ENCODE results near the gene CMPK1.

Gene CMPK1

DNA sequence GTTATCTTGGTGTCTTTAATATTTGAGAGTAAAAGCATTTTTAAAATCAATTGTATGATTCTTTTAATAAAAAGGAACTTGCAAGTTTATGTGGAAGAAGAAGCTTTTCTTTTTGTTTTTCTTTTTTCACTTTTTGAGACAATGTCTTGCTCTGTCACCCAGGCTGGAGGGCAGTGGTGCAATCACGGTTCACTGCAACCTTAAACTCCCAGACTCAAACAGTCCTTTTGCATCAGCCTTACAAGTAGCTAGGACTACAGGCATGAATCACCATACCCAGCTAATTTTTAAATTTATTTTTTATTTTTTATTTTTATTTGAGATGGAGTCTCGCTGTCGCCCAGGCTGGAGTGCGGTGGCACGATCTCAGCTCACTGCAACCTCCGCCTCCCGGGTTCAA is 34.1 kb downstream of the CMPK1 start:
- Histone ChIP-seq H3K9me3 (no peaks in the 10 kb centered on the region), H3K27ac (no peak overlapping the region), H3K36me3 (peaks cover 56% of the 10 kb centered on the region), H3K4me3 (no peak overlapping the region), H3K4me2 (no peak overlapping the region), H3K27me3 (no peaks in the 10 kb centered on the region), H3K4me1 (no peaks in the 10 kb centered on the region), H3K9ac (no peak overlapping the region), H4K20me1 (peaks cover 62% of the 10 kb centered on the region)
- TF ChIP-seq Cebpa-rat (IDR thresholded peaks at IDR 0.05): no peak

DNA sequence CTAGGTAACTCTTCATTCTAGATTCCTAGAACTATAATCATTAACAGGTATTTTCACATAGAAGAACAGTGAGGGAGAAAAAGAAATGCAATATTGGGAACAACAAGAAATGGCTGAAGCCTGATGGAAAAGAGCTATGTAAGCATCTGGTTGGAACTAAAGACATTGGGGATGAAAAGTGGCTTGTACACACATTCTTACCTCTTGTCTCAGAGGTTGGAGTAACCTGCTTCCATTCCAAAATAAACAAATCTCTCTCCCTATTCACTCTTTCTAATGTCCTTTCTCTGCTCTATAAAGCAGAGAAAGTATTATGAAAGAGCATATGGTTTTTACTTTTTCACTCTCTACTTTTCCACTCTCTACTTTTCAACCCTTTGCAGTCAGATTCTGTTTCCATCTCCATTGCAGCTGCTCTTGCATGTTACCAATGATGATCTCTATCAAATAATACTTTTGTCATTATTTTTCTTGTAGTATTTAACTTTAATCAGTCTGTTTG is 37.5 kb downstream of the CMPK1 start:
- Histone ChIP-seq H3K9ac (no peak overlapping the region), H4K20me1 (peaks cover 28% of the 10 kb centered on the region), H3K36me3 (peaks cover 73% of the 10 kb centered on the region), H3K9me3 (no peaks in the 10 kb centered on the region), H3K4me3 (no peak overlapping the region), H3K27me3 (no peaks in the 10 kb centered on the region), H3K4me2 (no peak overlapping the region), H3K27ac (no peak overlapping the region), H3K4me1 (no peaks in the 10 kb centered on the region)
- TF ChIP-seq Cebpa-rat (IDR thresholded peaks at IDR 0.05): no peak

DNA sequence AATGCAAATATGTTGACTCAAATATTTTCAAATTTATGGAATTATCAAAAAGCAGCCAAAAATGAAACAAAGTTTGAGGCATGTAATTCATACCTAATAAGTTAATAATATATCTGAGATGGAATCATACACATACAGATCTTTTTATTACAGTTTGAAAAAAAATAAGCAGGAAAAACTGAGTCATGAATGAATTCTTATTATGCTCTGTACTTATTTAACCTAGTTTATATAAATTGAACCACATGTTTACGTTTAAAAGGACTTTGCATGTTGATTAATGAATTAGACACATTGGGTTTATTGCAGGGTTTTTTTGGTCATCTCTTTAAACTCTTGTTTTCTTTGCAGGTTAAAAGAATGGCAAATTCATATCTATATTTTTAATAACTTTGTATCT is 40.9 kb downstream of the CMPK1 start:
- Histone ChIP-seq H3K4me1 (peaks cover 7% of the 10 kb centered on the region; the same call in 1 of the 2 replicates), H3K27ac (no peak overlapping the region), H3K27me3 (no peaks in the 10 kb centered on the region), H4K20me1 (0 out of 2 replicates have a peak, but pooled peaks cover 5% of the 10 kb centered on the region), H3K36me3 (peaks cover 87% of the 10 kb centered on the region), H3K4me2 (no peak overlapping the region), H3K9me3 (no peaks in the 10 kb centered on the region), H3K9ac (no peak overlapping the region), H3K4me3 (no peak overlapping the region)
- TF ChIP-seq Cebpa-rat (IDR thresholded peaks at IDR 0.05): no peak

- Histone ChIP-seq H4K20me1 (0 out of 2 replicates have a peak, but pooled peaks cover 5% of the 10 kb centered on the region), H3K9me3 (no peaks in the 10 kb centered on the region), H3K27ac (no peak overlapping the region), H3K27me3 (no peaks in the 10 kb centered on the region), H3K4me1 (peaks cover 7% of the 10 kb centered on the region; the same call in 1 of the 2 replicates), H3K4me2 (no peak overlapping the region), H3K9ac (no peak overlapping the region), H3K36me3 (peaks cover 84% of the 10 kb centered on the region), H3K4me3 (no peak overlapping the region)
- no peak for TF ChIP-seq Cebpa-rat (IDR thresholded peaks at IDR 0.05)
These were observed 44.6 kb downstream of the CMPK1 start for GRCh38 chr1:47378147-47378546.

DNA sequence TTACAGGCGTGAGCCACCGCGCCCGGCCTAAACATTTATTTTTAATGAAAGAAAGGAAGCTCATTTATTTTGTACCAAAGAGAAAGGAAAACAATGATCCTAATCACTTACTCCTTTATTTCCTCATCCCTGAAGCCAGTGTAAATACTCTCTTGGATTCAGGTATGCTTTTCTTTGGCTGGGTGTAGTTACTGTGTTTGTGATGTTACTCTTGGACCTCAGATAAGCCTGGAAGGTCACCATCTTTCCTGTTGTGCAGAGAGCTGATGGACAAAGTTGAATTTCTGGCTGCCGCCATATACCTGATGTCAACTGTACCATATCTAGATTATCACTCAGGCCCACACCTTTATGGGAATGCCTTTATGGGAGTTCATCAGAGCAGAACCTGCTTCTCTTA is 47.1 kb downstream of the CMPK1 start:
- Histone ChIP-seq H3K4me2 (no peak overlapping the region), H3K36me3 (peaks cover 66% of the 10 kb centered on the region), H3K9me3 (no peaks in the 10 kb centered on the region), H3K9ac (no peak overlapping the region), H3K27me3 (no peaks in the 10 kb centered on the region), H3K4me3 (no peak overlapping the region), H4K20me1 (0 out of 2 replicates have a peak, but pooled peaks cover 5% of the 10 kb centered on the region), H3K27ac (no peak overlapping the region), H3K4me1 (peaks cover 7% of the 10 kb centered on the region; the same call in 1 of the 2 replicates)
- TF ChIP-seq Cebpa-rat (IDR thresholded peaks at IDR 0.05): no peak

DNA sequence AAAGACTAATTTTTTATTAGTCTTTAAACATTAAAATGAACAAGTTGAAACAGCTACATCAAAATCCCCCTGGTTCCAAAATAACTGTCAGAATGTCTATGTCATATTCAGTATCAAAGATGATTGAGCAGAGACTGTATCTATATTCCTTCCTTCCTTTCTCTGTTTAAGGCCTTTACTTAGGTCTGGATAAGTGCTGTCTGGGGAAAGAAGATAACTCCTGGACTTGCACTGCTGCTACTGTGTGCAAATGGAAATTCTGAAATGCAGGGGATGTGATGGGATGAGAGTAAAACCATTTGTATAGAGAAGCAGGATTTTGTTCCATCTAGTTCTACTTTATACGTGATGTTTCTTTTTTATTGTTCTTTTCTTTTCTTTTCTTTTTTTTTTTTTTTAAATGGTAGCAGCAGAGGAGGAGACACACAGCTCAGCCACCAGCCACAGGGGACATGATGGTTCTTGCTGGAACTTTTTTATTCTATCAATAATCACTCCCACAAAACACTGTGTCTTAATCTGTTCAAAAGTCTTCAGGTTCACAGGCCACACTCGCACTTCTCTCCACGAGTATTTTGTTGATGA is 48.9 kb downstream of the CMPK1 start:
- H3K36me3 ChIP-seq: peaks cover 52% of the 10 kb centered on the region
- peaks cover 7% of the 10 kb centered on the region; the same call in 1 of the 2 replicates for H3K4me1 ChIP-seq
- no peak overlapping the region for H3K4me3 ChIP-seq
- H4K20me1 ChIP-seq: 0 out of 2 replicates have a peak, but pooled peaks cover 5% of the 10 kb centered on the region
- no peak for TF ChIP-seq Cebpa-rat (IDR thresholded peaks at IDR 0.05)
- H3K9ac ChIP-seq: no peak overlapping the region
- H3K27ac ChIP-seq: no peak overlapping the region
- H3K9me3 ChIP-seq: no peaks in the 10 kb centered on the region
- H3K4me2 ChIP-seq: no peak overlapping the region
- no peaks in the 10 kb centered on the region for H3K27me3 ChIP-seq

DNA sequence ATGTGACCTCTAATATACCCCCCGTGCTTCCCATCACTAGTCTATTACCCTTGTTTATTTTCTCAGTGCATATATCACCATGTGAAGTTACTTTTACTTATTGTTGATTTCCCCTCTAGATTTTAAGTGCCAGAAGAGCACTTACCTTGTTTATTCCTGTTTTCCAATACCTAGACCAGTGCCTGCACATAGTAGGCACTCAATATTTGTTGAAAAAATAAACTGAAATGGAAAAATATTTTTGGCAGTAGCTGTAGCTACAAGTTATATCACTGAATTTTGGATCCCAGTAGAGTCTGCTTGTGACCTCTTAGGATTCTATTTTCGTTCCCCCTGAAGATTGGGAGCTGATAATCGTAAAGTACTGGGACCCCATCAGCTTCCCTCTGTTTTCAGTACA is 50.5 kb downstream of the CMPK1 start:
- Histone ChIP-seq H3K9ac (no peak overlapping the region), H3K4me3 (no peak overlapping the region), H4K20me1 (0 out of 2 replicates have a peak, but pooled peaks cover under 1% of the 10 kb centered on the region), H3K9me3 (no peaks in the 10 kb centered on the region), H3K27ac (no peak overlapping the region), H3K4me2 (no peak overlapping the region), H3K36me3 (peaks cover 42% of the 10 kb centered on the region), H3K27me3 (no peaks in the 10 kb centered on the region), H3K4me1 (peaks cover 4% of the 10 kb centered on the region; the same call in 1 of the 2 replicates)
- no peak for TF ChIP-seq Cebpa-rat (IDR thresholded peaks at IDR 0.05)

GRCh38 chr1:47385020-47385419 is 51.4 kb downstream of the CMPK1 start:
- Histone ChIP-seq H3K27me3 (no peaks in the 10 kb centered on the region), H3K36me3 (peaks cover 32% of the 10 kb centered on the region), H3K9me3 (no peaks in the 10 kb centered on the region), H3K27ac (no peak overlapping the region), H3K4me2 (no peak overlapping the region), H4K20me1 (no peaks in the 10 kb centered on the region), H3K4me1 (no peaks in the 10 kb centered on the region), H3K4me3 (no peak overlapping the region), H3K9ac (no peak overlapping the region)
- no peak for TF ChIP-seq Cebpa-rat (IDR thresholded peaks at IDR 0.05)

DNA sequence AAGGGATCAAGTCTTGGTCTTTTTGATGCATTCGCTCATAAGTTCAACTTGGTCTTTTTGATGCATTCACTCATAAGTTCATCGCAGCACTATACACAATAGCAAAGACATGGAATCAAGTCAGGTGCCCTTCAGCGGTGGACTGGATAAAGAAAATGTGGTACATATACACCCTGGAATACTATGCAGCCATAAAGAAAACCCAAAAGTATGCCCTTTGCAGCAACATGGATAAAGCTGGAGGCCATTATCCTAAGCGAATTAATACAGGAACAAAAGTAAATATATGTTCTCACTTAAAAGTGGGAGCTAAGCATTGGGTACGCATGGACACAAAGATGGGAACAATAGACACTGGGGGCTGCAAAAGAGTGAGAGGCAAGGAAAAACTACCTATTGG is 52.7 kb downstream of the CMPK1 start:
- H3K27ac ChIP-seq: no peak overlapping the region

GRCh38 chr1:47388030-47388890 is 54.7 kb downstream of the CMPK1 start:
- peaks cover 5% of the 10 kb centered on the region for H3K36me3 ChIP-seq
- H3K9ac ChIP-seq: no peak overlapping the region
- no peaks in the 10 kb centered on the region for H3K4me1 ChIP-seq
- TF ChIP-seq Cebpa-rat (IDR thresholded peaks at IDR 0.05): no peak
- no peak overlapping the region for H3K4me3 ChIP-seq
- no peaks in the 10 kb centered on the region for H3K27me3 ChIP-seq
- no peak overlapping the region for H3K27ac ChIP-seq
- H3K9me3 ChIP-seq: no peaks in the 10 kb centered on the region
- H4K20me1 ChIP-seq: no peaks in the 10 kb centered on the region
- no peak overlapping the region for H3K4me2 ChIP-seq

More for the DNA sequence above, 52.7 kb downstream of the CMPK1 start:
- Histone ChIP-seq H3K27me3 (no peaks in the 10 kb centered on the region), H3K36me3 (peaks cover 20% of the 10 kb centered on the region), H3K9me3 (no peaks in the 10 kb centered on the region), H3K9ac (no peak overlapping the region), H4K20me1 (no peaks in the 10 kb centered on the region), H3K4me2 (no peak overlapping the region), H3K4me3 (no peak overlapping the region), H3K4me1 (no peaks in the 10 kb centered on the region)
- no peak for TF ChIP-seq Cebpa-rat (IDR thresholded peaks at IDR 0.05)

All from BLaER1 (cell line).